AG09309 (cell line): ENCODE data around the gene SIK2.
"Not testable (repeated sequence)": the region's sequence is repeated elsewhere in the genome, so short reads cannot be mapped to it uniquely, and the experiment has no call there.

ENCODE experiments used
- DNase-seq: peaks from one replicate; pipeline ENCODE4 v3.0.0-alpha.2; 2010; ENCODE audit warnings: low read depth
- H3K4me3 ChIP-seq: 2 replicates; pipeline ENCODE4 v1.5.1; 2011; ENCODE audit warnings: mild to moderate bottlenecking, low read depth, low read length, moderate library complexity; ENCODE audit not compliant: control insufficient read depth
- TF ChIP-seq, protein P1 (sequence below): IDR thresholded peaks from 2 replicates; pipeline ENCODE4 v1.5.1; 2011; ENCODE audit warnings: mild to moderate bottlenecking, low read depth, low read length, inconsistent platforms; ENCODE audit not compliant: insufficient read depth, control insufficient read depth; ENCODE audit errors: missing control alignments

SIK2 gene

DNA sequence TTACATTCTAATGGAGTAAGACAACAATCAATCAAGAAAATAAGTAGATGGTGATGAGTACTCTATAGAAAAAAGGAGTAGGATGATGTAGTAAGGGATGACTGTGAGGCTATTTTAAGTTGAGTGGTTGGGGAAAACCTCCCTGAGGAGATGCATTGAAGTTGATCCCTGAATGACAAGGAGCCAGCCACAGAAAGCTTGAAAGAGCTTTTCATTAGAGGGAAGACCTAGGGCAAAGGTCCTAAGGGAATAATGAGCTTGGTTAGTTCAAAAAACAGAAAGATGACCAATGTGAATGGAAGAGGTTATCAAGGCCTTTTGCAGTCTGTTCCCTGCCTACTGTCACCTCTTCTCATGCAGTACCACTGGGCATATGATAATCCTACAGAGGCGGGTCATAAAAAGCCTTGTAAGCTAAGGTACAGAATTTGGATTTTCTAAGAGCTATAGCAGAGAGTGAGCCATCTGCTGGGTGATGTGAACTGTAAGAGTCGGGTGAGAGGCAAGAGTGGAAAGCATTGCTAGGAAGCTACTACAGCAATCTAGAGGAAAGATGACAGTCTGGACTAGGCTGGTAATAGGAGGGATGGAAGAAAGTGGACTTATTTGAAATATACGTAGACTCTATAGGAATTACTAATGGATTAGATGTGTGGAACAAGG, 160.9 kb downstream of the SIK2 start:
- no peak overlapping the region for H3K4me3 ChIP-seq
- DNase-seq, result no peak
- TF ChIP-seq, protein P1, sequence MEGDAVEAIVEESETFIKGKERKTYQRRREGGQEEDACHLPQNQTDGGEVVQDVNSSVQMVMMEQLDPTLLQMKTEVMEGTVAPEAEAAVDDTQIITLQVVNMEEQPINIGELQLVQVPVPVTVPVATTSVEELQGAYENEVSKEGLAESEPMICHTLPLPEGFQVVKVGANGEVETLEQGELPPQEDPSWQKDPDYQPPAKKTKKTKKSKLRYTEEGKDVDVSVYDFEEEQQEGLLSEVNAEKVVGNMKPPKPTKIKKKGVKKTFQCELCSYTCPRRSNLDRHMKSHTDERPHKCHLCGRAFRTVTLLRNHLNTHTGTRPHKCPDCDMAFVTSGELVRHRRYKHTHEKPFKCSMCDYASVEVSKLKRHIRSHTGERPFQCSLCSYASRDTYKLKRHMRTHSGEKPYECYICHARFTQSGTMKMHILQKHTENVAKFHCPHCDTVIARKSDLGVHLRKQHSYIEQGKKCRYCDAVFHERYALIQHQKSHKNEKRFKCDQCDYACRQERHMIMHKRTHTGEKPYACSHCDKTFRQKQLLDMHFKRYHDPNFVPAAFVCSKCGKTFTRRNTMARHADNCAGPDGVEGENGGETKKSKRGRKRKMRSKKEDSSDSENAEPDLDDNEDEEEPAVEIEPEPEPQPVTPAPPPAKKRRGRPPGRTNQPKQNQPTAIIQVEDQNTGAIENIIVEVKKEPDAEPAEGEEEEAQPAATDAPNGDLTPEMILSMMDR, result peak; percentile 5

- TF ChIP-seq, protein P1, result no peak
- peak overlapping the region; percentile 86 for H3K4me3 ChIP-seq
- DNase-seq, result peak; percentile 31
Measured at GRCh38 chr11:111764621-111765020, 162.4 kb downstream of the SIK2 start.

GRCh38 chr11:111765320-111765983, 163.2 kb downstream of the SIK2 start:
- TF ChIP-seq, protein P1, result no peak
- H3K4me3 ChIP-seq, result peak overlapping the region; percentile 86
- no peak for DNase-seq

- TF ChIP-seq, protein P1, result no peak
- no peak for DNase-seq
- H3K4me3 ChIP-seq, result peak within 1 kb of the TSS; percentile 86
Measured at GRCh38 chr11:111765984-111766833, 164.0 kb downstream of the SIK2 start, which contains the start of gene PPP2R1B. Gene PPP2R1B (minus strand): TSS chr11:111766389. CDS start chr11:111766361, 28 bp downstream.

DNA sequence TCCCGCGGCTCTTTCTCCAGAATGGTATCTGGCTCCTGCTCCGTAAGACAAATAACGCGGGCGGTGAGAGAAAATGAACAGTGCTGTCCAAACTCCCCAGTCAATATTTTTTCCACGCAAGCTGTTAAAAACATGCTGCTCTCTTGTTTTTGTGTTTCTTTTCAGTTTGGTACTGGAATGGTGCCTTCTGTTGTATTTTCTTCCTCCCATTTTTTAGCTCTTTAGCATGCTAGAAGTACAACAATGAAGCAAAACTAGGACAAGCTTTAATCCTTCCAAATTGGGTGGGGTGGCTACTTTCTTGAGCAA, 164.5 kb downstream of the SIK2 start:
- TF ChIP-seq, protein P1, result no peak

DNA sequence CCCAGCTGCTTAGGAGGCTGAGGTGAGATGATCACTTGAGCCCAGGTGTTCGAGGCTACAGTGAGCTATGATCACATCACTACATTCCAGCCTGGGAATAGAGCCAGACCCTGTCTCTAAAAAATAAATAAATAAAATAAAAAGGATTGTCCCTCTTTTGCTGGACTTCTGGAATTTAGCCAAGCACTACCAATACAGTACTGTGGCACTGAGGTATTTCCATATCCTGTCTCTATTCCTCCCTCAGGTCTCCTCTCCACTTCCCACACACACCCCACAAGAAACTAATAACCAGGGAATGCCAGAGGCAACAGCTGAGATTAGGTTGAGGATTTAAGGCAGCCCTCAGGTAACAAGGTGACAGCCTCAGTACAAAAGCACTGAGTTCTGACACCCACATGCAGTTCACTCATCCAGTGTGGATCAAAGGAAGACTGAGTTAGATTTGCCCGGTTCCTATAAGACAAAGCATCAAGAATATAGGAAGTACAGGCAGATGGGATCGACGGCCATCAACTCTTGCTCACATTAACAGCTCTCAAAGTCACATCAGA, 168.4 kb downstream of the SIK2 start:
- no peak for DNase-seq
- H3K4me3 ChIP-seq, result no peak overlapping the region
- TF ChIP-seq, protein P1, result no peak

More for the DNA sequence above, 164.5 kb downstream of the SIK2 start:
- DNase-seq, result no peak
- peak overlapping the region; percentile 86 for H3K4me3 ChIP-seq

- not testable (repeated sequence) for DNase-seq, H3K4me3 ChIP-seq
Measured at GRCh38 chr11:111771205-111771604, 169.0 kb downstream of the SIK2 start.
